ENCODE results near the gene MAMDC2.
A peak's percentile ranks its signal among the peaks of the same experiment; 100 is the strongest.
"Not testable (repeated sequence)": the region's sequence is repeated elsewhere in the genome, so short reads cannot be mapped to it uniquely, and the experiment has no call there.

The MAMDC2 gene

DNA sequence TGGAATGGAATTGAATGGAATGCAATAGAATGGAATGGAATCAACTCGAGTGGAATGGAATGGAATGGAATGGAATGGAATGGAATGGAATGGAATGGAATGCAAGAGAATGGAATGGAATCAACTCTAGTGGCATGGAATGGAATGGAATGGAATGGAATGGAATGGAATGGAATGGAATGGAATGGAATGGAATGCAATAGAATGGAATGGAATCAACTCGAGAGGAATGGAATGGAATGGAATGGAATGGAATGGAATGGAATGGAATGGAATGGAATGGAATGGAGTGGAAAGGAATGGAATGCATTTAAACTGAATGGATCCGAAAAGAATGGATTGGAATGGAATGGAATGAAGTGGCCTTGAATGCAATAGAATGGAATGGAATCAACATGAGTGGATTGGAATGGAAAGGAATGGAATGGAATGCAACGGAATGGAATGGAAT is 5.5 kb upstream of the MAMDC2 start:
- DNase-seq (ENCODE audit: low spot score); FAIRE-seq: not testable (repeated sequence)

DNA sequence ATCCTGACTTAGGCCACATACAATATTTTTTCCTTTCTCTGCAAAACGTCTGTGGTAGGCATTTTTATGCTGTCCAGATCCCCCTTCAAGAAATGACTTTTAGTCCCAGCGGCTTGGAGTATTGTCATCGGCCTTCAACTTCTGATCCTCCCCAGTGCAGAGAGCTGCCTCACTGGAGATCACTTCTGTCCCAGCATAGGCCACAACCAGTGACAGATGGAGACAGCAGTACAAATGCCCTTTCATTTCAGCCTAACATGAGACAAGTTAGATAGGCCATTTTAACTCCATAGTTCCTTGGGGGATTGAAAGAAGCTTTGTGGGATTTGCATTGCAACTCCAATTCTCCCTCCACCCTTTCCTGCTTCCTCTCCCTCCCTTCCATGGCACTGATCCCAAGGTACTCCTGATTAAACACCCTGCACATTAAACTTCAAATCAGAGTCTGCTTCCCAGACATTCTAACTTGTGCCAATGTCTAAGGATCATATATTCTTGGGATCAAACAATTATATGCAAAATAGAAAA is 3.2 kb upstream of the MAMDC2 start:
- no peak for FAIRE-seq

DNA sequence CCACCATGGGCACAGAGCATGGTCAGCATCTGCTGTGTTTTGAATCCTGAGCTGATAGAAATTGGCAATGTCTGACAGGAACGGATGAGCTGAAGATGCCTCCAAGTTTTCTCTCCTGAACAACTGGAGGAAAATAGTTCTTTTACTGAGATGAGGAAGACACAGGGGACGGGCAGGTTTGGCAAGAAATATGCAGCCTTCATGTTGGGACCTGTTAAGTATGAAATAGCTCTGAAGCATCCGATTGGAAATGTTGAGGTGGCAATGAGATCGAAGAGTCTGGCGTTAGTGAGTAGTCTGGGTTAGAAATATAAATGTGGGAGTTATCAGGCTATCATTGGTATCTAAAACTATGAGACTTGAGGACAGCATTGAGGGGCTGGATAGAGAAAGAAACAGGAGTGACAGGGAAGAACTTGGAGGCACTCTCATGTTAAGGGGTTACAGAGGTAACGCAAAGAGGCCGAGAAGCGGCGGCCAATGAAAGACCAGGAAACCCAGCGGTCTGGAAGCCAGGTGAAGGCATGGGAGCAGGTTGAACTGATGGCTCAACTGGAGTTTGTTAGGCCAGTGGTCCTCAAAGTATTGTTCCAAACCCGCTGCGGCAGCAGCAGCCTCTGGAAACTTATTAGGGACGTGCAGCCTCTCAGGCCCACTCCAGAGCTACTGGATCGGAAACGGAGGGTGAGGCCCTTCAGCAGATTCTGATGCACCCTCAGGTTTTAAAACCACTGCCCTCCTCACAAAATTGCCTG is 1.0 kb upstream of the MAMDC2 start:
- DNase-seq (ENCODE audit: low spot score) (no peak), FAIRE-seq (no peak)

More for the DNA sequence above, 3.2 kb upstream of the MAMDC2 start:
- DNase-seq (ENCODE audit: low spot score) = no peak

DNA sequence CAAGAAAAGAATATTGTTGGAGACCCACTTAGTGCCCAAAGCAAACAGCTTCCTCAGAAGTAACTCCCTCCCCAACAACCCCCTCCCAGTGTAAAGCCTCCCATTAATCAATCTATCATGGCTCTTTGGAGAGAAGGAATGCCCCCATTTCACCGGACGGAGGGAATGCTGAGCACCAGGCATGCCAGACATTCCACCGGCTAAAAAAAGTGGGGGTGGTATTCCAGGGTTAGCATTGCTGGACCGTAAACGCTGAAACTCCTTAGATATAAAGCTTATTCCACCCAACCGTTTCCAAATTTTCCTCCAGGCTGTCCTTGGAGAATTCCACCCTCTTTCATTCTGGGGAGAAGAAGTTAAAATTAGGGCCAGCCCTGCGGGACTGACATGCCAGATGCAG is 363 bp upstream of the MAMDC2 start:
- FAIRE-seq = no peak
- peak; percentile 64 for DNase-seq (ENCODE audit: low spot score)

DNA sequence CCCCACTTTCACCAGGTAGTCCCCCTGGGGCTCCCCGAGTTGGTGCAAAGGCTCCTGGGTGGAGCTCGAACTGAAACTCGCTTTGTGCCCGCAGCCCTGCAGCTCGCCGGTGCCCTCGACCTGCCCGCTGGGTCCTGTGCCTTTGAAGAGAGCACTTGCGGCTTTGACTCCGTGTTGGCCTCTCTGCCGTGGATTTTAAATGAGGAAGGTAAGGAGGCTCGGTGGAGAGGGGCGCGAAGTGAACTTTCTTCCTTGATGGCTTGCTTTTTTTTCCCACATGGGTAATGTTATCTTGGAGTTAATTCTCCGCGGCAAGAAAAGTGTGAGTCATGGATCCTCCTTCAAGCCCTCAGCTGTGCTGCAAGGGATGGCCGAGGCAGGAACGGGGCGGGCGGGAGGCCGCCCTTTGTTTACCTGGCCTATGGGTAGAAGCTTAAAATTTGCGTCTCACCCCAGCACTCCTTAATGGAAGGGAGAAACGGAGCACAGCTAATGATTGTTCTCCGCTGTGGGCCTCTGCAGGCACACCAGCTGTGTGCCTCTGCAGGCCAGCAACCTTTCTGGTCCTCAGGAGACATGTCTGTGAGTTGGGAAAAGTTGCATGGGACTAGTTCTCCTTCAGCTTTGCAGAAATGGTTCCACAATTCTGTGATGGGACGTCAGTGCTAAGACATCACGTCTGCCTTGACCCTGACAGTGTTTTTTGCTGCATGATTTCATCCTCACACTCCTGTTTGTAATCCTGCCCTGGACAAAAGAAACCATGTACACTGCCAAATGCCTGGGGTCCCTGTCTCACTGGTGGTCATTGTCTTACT is 1.1 kb downstream of the MAMDC2 start:
- DNase-seq (ENCODE audit: low spot score) = peak; percentile 62
- FAIRE-seq = peak; percentile 82

DNA sequence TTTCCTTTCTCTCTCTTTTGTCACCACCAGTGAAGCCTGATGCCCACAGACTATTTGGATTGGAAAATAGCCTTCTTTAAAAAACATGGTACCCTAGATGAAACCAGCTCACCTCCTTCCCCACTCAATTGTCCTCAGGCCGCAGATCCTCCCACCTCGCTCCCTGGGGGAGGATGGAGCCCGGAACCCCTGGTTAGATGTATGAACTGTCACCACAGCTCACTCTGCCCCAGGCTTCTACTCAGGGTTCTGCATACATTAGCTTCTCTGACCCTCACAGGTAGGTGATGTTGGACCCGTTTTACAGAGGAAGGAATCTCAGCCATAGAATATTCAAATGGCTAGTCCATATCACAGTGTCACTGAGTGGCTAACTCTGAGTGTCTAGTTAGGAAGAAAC is 1.8 kb downstream of the MAMDC2 start:
- DNase-seq (ENCODE audit: low spot score) = no peak
- FAIRE-seq = no peak

DNA sequence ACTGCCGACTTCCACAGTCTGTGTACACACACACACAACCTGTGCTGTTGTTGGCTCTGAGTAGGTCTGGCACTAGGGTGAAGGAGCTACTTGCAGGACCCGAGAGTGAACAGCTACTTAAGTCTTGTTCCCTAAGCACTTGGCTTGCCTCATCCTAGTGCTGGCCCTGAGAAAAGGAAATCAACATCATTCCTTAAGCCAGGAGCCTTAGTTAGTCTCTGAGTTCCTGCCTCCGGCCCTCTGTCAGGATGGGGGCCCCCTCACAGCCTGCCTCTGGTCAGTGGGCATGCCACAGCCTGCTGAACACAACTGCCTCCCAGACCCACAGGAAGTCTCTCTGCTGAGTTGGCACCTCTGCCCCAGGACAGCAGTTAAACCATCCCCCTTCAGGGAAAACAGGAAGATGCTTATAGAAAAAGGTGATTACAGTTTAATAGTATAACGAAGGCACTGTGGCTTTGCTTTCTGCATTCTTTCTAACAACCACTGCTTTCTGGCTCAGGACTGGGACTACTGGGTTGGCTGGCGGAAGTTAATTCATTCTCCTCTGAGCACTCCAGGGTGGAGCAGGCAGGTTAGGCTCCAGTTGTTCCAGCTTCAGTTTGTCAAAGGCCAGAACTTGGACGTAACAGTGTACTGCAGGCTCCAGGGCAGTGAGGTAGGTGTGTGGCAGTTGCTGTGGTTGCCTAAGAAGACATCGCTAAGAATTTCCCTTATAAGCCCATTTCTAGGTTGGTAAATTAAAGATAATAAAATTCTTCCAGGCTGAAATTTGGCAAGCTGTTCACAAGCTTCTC is 2.8 kb downstream of the MAMDC2 start:
- peak; percentile 92 for DNase-seq (ENCODE audit: low spot score)
- FAIRE-seq = peak; percentile 94

DNA sequence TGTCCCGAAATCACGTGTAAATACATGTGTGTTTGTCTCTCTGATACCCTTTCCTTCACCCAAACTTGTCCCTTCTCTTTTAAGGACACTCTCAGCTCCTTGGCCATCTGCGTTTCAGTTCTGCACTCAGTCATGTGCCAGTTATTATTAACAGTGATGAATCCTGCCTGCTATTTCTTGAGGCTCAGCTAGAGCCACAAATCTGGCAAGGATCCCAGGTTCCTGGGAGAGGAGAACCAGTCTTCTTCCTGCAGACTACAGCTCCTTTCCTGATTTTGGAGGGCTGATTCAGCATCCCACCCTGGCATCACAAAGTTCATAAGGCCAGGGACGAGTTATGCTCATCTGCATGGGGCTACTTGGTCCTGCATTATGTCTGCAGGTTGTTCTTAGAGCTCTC is 5.6 kb downstream of the MAMDC2 start:
- FAIRE-seq = peak; percentile 93

DNA sequence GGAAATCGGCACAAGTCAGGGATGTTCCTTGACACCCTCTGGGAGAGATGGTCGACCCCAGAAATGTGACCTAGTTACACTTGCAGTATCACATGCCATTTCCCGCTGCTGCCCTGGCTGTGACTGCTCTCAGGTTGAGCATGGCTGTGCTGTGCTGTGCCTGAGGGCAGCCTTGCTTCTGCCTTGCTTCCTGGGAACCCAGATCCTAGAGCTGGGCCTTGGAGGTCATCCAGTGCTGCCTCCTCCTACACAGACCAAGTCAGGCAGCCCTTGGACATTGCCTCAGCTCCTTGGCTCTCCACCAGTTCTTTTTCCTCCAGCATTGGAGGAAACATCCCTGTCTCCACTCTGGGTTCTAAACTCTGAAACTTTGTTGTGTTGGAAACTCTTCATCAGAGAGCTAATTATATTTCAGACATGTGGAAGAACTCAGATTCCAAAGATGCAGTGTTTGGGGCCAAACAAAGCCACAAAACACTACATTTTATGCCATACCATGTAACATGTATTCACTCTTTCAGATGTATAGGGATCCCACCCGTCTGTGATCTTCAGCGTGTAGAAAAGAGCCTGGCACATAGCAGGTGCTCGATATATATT is 6.1 kb downstream of the MAMDC2 start:
- DNase-seq (ENCODE audit: low spot score) = no peak
- no peak for FAIRE-seq

More for the DNA sequence above, 5.6 kb downstream of the MAMDC2 start:
- peak; percentile 82 for DNase-seq (ENCODE audit: low spot score)

DNA sequence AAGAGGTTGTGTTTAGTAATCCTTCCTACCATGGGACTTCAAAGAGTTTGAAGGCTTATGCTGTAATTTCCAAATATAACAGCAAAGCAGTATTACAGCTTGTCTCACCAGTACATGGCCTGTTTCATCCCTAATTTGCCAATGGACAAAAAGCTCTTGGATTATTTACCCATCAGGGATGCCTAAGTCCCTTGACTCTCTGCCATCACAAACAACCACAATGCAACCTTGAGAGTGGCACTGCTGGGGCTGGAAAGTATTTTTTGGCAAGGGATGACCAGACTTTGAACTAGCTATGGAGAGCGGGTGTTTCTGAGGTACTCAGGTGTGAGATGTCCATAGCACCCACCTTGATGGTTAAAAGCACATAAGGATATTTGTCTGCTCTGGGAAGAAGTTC is 9.1 kb downstream of the MAMDC2 start:
- DNase-seq (ENCODE audit: low spot score) (no peak), FAIRE-seq (no peak)

DNA sequence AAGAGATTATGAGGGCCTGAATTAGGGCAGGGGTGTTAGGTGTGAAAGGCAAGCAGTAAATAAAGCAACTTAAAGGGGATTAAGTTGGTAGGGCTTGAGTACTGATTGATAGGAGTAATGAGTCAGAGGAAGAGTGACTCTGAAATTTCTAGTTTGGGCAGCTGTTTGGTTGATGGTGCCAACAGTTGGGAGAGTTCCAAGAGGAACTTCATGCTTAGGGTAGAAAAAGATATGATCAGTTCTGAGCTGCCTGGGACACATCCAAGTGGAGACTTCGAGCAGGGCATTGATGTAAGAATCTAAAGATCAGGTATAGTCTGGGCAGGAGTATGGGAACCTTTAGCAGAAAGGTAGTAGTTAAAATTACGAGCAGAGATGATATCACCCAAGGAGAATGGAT is 10.2 kb downstream of the MAMDC2 start:
- FAIRE-seq (peak; percentile 96), DNase-seq (ENCODE audit: low spot score) (peak; percentile 89)

DNA sequence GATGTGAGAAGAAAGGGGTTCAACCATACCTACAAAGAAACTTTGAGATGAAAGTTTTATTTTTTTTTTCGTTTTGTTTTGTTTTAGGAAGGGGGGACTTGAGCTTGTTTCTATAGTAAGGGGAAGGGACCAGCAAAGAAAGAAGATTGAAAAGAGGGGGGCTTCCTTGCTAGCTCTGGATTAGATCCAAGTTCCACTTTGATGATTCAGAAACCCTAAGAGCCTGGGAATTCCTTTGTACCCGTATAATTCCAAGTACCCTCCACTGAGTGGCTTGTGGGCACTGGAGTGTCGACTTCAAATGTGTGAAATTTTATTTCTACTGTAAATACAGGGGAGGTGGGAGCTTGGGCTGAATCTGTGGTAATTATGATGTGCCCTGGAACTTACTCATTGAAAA is 10.9 kb downstream of the MAMDC2 start:
- DNase-seq (ENCODE audit: low spot score) = peak; percentile 59
- FAIRE-seq = peak; percentile 73

DNA sequence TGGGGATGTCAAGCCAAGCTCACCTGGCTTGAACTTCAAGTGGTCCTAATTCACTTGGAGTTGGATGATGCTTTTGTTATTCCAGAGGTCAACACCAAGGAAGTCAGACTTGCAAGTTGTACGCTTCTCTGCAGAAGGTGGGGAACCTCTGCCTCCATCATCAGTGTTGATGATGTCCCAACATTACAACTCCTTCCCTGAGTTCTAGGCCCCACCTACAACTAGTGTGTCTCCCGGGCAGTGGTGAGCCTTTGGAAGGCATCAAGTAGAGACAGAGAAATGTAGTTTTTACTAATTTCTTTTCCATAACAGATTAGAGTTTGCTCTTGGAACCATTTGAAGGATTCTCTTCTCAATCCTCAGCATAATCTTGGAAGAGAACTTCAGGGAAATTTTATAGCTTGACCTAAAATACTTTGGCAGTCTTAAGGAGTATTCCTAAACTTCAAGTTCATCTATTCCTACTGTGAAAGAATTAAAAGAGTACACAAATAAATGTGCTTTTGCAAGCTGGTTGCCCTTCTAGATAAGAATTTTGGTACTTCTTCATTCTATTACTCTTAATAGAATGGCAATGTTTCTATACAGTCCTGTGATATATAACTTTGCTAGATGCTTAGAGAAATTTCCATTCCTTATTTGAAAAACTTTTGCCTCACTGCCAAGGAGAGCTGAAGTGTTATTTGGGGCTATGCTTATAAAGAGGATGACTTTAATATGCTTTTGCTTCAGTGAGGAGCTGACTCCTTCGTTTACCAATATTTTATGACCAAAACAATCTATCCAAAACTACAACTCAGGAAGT is 12.0 kb downstream of the MAMDC2 start:
- no peak for FAIRE-seq

DNA sequence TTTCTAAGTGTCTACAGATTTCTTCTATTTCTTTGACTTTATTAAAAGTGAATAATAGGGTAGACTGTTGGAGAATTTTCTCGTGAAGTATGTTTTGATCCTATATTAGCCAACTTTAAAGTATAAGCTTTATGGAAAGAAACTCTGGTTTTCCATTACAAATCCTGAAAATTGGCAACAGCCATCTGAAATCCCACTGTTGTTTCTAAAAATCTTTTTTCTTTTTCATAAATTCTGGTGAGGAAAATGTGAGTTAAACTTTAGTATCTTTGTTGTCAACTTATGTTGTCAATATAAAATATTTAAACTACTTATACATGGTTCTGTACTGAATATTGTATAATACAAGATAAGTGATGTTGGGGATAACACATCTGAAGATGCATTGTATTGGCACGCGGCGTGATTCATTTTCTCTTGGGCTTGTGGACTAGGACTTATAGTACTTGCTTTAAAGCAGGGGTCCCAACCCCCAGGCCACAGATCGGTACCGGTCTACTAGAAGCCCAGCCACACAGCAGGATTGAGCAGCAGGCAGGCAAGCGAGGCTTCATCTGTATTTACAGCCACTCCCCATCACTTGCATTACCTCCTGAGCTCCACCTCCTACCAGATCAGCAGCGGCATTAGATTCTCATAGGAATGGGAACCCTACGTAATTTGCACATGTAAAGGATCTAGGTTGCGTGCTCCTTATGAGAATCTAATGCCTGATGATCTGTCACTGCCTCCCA is 12.7 kb downstream of the MAMDC2 start:
- FAIRE-seq (no peak), DNase-seq (ENCODE audit: low spot score) (no peak)

More for the DNA sequence above, 12.0 kb downstream of the MAMDC2 start:
- DNase-seq (ENCODE audit: low spot score) = no peak

DNA sequence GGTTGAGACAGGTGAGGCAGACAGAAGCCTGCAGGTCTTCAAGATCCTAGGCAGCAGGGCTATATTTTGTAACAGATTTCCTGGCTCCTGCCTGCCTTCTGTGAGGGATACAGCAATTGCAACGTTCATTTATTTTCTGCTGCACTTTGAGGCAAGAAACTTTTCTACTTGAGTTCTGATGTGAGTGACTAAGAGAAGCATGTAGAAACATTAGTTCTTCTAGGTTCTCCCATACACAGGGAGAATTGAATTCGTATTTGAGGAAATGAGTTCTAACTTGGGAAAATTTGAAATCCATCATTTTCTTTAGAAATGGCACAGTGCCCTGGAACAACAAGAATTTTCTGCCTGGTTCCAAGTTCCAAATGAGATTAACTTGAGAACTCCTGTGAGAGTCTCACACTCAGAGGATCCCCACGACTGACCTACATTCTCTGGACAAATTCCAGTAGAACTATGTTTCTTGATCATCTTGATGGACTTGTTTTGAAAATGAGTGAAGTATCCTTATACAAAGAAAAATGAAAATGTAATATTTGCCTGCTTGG is 15.0 kb downstream of the MAMDC2 start:
- FAIRE-seq (no peak), DNase-seq (ENCODE audit: low spot score) (no peak)

DNA sequence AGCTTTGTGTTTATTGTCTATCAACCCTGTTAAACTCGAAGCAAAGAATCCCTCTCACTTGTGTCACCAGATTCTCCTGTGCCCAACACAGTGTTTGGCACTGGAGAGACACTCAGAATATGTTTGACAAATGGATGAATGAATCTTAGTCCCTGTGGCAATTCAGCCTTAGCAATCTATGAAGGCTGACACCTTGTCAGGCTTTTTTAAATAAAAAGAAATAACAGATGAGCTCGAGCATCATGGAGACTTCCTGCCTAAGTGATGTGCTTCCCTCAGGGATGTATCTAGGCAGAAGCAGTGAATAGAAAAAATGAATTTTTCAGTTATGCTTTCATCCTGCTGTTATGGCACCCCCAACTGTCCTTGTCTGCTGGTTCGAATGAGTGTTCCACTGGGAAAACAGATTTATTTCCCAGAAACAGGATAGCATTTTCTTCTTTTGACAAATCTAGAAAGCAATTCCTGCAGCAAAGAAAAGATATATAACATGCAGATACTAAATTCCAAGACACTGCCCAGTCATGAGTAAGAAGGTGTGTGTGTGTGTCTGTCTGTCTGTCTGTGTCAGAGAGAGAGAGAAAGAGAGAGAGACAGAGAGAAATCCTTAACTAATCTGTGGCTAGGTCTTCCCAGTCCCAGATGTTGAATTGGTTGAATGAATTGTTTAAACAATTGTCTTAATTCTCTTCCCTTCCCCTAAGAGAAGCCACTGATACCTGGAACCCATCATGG is 16.7 kb downstream of the MAMDC2 start:
- DNase-seq (ENCODE audit: low spot score) = no peak
- no peak for FAIRE-seq

DNA sequence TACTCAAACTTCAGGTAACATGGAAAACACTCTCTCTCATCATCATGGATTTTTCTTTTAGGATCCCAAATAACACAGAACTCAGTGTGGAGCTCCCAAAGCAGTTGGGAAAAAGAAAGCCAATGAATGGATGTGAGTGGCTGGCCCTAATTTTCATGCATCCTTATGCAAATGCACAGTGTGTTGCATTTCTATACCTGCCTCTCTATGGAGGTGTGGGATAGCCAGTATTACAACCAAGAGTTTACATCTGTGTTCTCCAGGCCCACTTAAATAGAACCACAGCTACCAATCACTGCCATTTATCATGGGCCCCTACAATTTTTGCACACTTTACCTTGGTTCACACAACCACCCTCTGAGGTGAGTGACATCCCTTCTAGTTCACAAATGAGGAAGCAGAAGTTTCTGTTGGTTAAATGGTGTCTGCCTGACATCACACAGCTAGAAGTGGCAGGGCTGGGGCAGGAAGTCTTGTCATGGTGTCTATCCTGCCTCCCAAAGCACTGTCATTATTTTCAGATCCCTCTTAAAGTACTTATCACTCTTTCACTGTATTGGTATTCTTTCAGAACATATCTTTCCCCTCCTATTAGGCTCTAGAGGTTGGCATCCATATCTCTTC is 17.3 kb downstream of the MAMDC2 start:
- no peak for FAIRE-seq
- no peak for DNase-seq (ENCODE audit: low spot score)

DNA sequence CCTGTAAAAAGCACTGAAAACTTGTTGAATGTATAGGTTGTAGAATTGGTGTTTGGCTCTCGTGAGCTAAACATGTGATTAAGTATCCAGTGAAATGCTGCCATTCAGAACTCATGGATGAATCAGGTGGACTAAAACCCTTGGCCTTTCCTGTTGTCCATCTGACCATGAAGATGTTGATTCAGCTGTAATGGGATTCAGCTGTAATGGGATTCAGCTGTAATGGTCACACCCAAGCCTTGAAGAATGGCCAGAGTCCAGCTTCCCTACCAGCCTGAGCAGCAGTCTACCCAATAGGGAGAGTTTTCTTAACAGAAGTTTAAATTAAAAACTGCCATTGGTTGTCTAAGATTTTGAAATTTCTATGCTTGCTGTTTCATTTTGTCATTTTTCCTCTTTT is 18.1 kb downstream of the MAMDC2 start:
- FAIRE-seq (peak; percentile 80), DNase-seq (ENCODE audit: low spot score) (peak; percentile 71)

Data from RCC 7860 (cell line).